ENCODE results near the gene TMEM272. TPM values are rescaled to one million over a fixed set of nuclear protein-coding genes. Genes with fewer than 3 reads are reported as not detected.
A peak's percentile ranks its signal among the peaks of the same experiment; 100 is the strongest.
"Not testable (repeated sequence)": the region's sequence is repeated elsewhere in the genome, so short reads cannot be mapped to it uniquely, and the experiment has no call there.

Gene TMEM272
- total RNA-seq, 3 donors from 2014 or later = under 0.01 to 0.16 TPM; not detected in 1

GRCh38 chr13:51826606-51827005 is 18.4 kb downstream of the TMEM272 start:
- DNase-seq (ENCODE audit: low spot score in 2 of 2) = peak in 1 of 2 donors; percentile 71
- TF ChIP-seq CTCF (IDR thresholded peaks at IDR 0.05) = no peak
- no peak for TF ChIP-seq POLR2AphosphoS5 (IDR thresholded peaks at IDR 0.05)
- TF ChIP-seq POLR2A (IDR thresholded peaks at IDR 0.05) = no peak
- no peaks in the 10 kb centered on the region for H3K9me3 ChIP-seq
- intact Hi-C loops (cut with DNase I; ENCODE audit: low total_unique reads) = no loop called here
- H3K4me1 ChIP-seq = peaks cover 0 to 4% of the 10 kb centered on the region in 2 donors
- H3K4me3 ChIP-seq = peak overlapping the region in 1 of 3 donors; percentile 10
- peak overlapping the region; percentile 20 to 61 for H3K27ac ChIP-seq
- no peaks in the 10 kb centered on the region for H3K36me3 ChIP-seq
- no peaks in the 10 kb centered on the region for H3K27me3 ChIP-seq

GRCh38 chr13:51825681-51826254 is 19.2 kb downstream of the TMEM272 start:
- intact Hi-C loops (cut with DNase I; ENCODE audit: low total_unique reads) = no loop called here
- H3K36me3 ChIP-seq = no peaks in the 10 kb centered on the region

GRCh38 chr13:51825165-51825592 is 19.8 kb downstream of the TMEM272 start:
- no peak for DNase-seq (ENCODE audit: low spot score in 2 of 2)
- intact Hi-C loops (cut with DNase I; ENCODE audit: low total_unique reads) = no loop called here
- H3K27ac ChIP-seq = peak overlapping the region; percentile 14 to 55

More at GRCh38 chr13:51825681-51826254, 19.2 kb downstream of the TMEM272 start:
- TF ChIP-seq CTCF (IDR thresholded peaks at IDR 0.05) (no peak), POLR2AphosphoS5 (IDR thresholded peaks at IDR 0.05) (no peak)
- Histone ChIP-seq H3K27me3 (no peaks in the 10 kb centered on the region), H3K9me3 (no peaks in the 10 kb centered on the region), H3K27ac (peak overlapping the region; percentile 50 to 61), H3K4me1 (peaks cover 0 to 4% of the 10 kb centered on the region in 2 donors), H3K4me3 (no peak overlapping the region)
- DNase-seq (ENCODE audit: low spot score in 2 of 2) = no peak

GRCh38 chr13:51824712-51825111 is 20.3 kb downstream of the TMEM272 start:
- DNase-seq (ENCODE audit: low spot score in 2 of 2); H3K9me3 ChIP-seq; H3K4me1 ChIP-seq; H3K4me3 ChIP-seq; H3K36me3 ChIP-seq; H3K27me3 ChIP-seq; intact Hi-C loops (cut with DNase I; ENCODE audit: low total_unique reads): not testable (repeated sequence)
- H3K27ac ChIP-seq = peak overlapping the region; percentile 14 to 55

More at GRCh38 chr13:51825165-51825592, 19.8 kb downstream of the TMEM272 start:
- no peak overlapping the region for H3K4me3 ChIP-seq
- H3K27me3 ChIP-seq = no peaks in the 10 kb centered on the region
- H3K4me1 ChIP-seq = peaks cover 0 to 4% of the 10 kb centered on the region in 2 donors
- H3K36me3 ChIP-seq = no peaks in the 10 kb centered on the region
- TF ChIP-seq POLR2A (IDR thresholded peaks at IDR 0.05) (no peak), POLR2AphosphoS5 (IDR thresholded peaks at IDR 0.05) (peak in 1 of 3 donors; percentile 30)
- no peaks in the 10 kb centered on the region for H3K9me3 ChIP-seq

GRCh38 chr13:51823863-51824262 is 21.1 kb downstream of the TMEM272 start:
- TF ChIP-seq CTCF (IDR thresholded peaks at IDR 0.05) (no peak), POLR2AphosphoS5 (IDR thresholded peaks at IDR 0.05) (no peak), POLR2A (IDR thresholded peaks at IDR 0.05) (no peak)
- Histone ChIP-seq H3K27ac (no peak overlapping the region), H3K36me3 (no peaks in the 10 kb centered on the region), H3K9me3 (no peaks in the 10 kb centered on the region), H3K4me3 (no peak overlapping the region), H3K27me3 (no peaks in the 10 kb centered on the region), H3K4me1 (peaks cover 0 to 4% of the 10 kb centered on the region in 2 donors)
- no peak for DNase-seq (ENCODE audit: low spot score in 2 of 2)
- intact Hi-C loops (cut with DNase I; ENCODE audit: low total_unique reads) = no loop called here

- TF ChIP-seq CTCF (IDR thresholded peaks at IDR 0.05) (no peak), POLR2AphosphoS5 (IDR thresholded peaks at IDR 0.05) (no peak), POLR2A (IDR thresholded peaks at IDR 0.05) (no peak)
- Histone ChIP-seq H3K36me3 (no peaks in the 10 kb centered on the region), H3K27me3 (no peaks in the 10 kb centered on the region), H3K27ac (no peak overlapping the region), H3K9me3 (no peaks in the 10 kb centered on the region), H3K4me3 (no peak overlapping the region), H3K4me1 (peaks cover 0 to 4% of the 10 kb centered on the region in 2 donors)
- no peak for DNase-seq (ENCODE audit: low spot score in 2 of 2)
- intact Hi-C loops (cut with DNase I; ENCODE audit: low total_unique reads) = no loop called here
These were observed 21.6 kb downstream of the TMEM272 start for GRCh38 chr13:51823359-51823758.

All from breast epithelium (tissue), 4 donors.